Measurements from ENCODE around the gene SLC36A4. TPM values are rescaled to one million over a fixed set of nuclear protein-coding genes. Genes with fewer than 3 reads are reported as not detected.
"Not testable (repeated sequence)": the region's sequence is repeated elsewhere in the genome, so short reads cannot be mapped to it uniquely, and the experiment has no call there.

The SLC36A4 gene
- 10 to 100 TPM in 1 of 4 donors, 1 to 10 TPM in 3; 3.2 to 32.2 (median 4.8) TPM for total RNA-seq

DNA sequence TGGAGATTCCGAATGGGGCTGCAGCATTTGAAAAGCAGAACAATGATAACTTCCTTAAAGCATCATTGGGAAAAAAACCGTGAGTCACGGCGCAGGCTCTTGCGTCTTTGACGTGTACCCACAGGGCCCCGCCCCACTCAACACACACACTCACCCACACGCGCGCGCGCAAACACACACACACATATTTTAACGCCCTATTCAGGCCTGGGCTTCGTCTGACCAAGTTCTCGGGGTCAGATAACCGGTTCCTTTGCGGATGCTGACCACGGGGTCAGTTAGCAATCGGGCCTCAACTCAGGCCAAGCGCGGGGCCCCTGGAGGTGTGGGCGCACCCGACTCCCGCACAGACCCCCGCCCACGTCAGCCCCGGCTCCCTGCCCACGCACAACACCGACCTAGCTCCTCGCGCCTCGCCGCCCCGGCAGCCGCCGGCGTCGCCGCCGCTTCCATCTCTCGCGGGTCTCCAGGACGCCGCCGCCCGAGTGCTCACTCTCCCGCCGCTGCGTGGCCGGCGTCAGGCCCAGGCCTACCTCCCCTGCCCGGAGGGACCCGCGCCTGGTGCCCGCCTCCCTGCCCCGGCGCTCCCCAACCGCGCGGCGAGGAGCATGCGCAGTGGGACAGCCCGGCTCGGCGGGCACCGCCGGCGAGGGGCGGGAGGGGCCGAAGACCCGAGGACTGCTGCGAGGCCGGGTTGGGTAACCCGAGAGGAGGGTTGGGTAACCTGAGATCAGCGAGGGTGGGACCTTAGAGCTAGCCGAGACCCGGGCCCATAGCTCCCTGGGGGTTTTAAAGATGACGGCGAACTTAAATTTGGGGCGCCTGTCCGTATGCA is at the start of gene SLC36A4:
Gene SLC36A4, minus strand, starts transcription at position 612 of the 835 bp plus-strand sequence. Its CDS starts 159 bp downstream, at position 453.
- Histone ChIP-seq H3K27ac (peak within 1 kb of the TSS; percentile 88 to 94 (median 90)), H3K9me3 (no peaks in the 10 kb centered on the region), H3K36me3 (no peaks in the 10 kb centered on the region), H3K4me1 (peaks cover 0 to 7% (median 0%) of the 10 kb centered on the region in 4 donors), H3K4me3 (peak within 1 kb of the TSS; percentile 68 to 80 (median 72)), H3K27me3 (no peaks in the 10 kb centered on the region)
- DNase-seq, result peak; percentile 84 to 97 (median 94)
- TF ChIP-seq CTCF (IDR thresholded peaks at IDR 0.05) (no peak), POLR2A (IDR thresholded peaks at IDR 0.05) (peak in 1 of 2 donors; percentile 41)

- H3K4me3 ChIP-seq, H3K27ac ChIP-seq, H3K36me3 ChIP-seq, H3K27me3 ChIP-seq, H3K4me1 ChIP-seq, DNase-seq, H3K9me3 ChIP-seq: not testable (repeated sequence)
These were observed 49.0 kb upstream of the SLC36A4 start for GRCh38 chr11:93246790-93247189.

DNA sequence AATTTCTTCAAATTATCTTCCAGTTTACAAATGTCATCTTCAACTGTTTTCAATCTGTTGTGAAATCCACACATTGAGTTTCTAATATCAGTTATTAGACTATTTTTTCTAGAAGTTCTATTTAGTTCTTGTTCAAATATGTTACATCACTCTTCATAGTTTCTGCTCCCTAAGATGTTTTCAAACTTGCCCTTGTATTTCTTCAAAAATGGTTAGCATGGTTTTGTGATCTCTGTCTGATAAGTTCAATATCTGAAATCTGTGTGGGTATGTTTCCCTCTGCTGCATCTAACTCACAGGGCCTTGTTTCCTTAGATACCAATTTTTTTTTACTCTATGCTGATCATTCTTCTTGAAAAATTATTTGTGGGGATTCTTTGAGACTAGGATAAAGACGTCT is 46.2 kb upstream of the SLC36A4 start:
- no peaks in the 10 kb centered on the region for H3K4me1 ChIP-seq
- no peaks in the 10 kb centered on the region for H3K27me3 ChIP-seq
- H3K9me3 ChIP-seq, result no peaks in the 10 kb centered on the region
- H3K36me3 ChIP-seq, result no peaks in the 10 kb centered on the region
- TF ChIP-seq POLR2A (IDR thresholded peaks at IDR 0.05), result no peak
- TF ChIP-seq CTCF (IDR thresholded peaks at IDR 0.05), result no peak
- no peak for DNase-seq
- H3K27ac ChIP-seq, result no peak overlapping the region
- no peak overlapping the region for H3K4me3 ChIP-seq

- Histone ChIP-seq H3K27me3 (no peaks in the 10 kb centered on the region), H3K36me3 (no peaks in the 10 kb centered on the region), H3K9me3 (no peaks in the 10 kb centered on the region), H3K4me1 (no peaks in the 10 kb centered on the region), H3K27ac (no peak overlapping the region), H3K4me3 (no peak overlapping the region)
- DNase-seq, result no peak
- TF ChIP-seq POLR2A (IDR thresholded peaks at IDR 0.05), result no peak
- TF ChIP-seq CTCF (IDR thresholded peaks at IDR 0.05), result no peak
These were observed 42.2 kb upstream of the SLC36A4 start for GRCh38 chr11:93239966-93240365.

GRCh38 chr11:93238956-93239355 is 41.2 kb upstream of the SLC36A4 start:
- Histone ChIP-seq H3K9me3 (no peaks in the 10 kb centered on the region), H3K27me3 (no peaks in the 10 kb centered on the region), H3K4me3 (no peak overlapping the region), H3K4me1 (no peaks in the 10 kb centered on the region), H3K36me3 (no peaks in the 10 kb centered on the region), H3K27ac (no peak overlapping the region)
- no peak for DNase-seq
- TF ChIP-seq CTCF (IDR thresholded peaks at IDR 0.05), result no peak
- TF ChIP-seq POLR2A (IDR thresholded peaks at IDR 0.05), result no peak
